ENCODE results near the gene KANSL1.

- TF ChIP-seq PATZ1 (CRISPR knock-in tag; IDR thresholded peaks at IDR 0.05; ENCODE audit: borderline replicate concordance) (no peak), PPARA (CRISPR knock-in tag; IDR thresholded peaks at IDR 0.05; ENCODE audit: borderline replicate concordance) (no peak), ZFP3 (CRISPR knock-in tag; IDR thresholded peaks at IDR 0.05) (no peak), ZNF565 (CRISPR knock-in tag; conservative IDR thresholded peaks at IDR 0.05; ENCODE audit: low read depth) (no peak), TSHZ2 (CRISPR knock-in tag; IDR thresholded peaks at IDR 0.05) (no peak)
Measured at GRCh38 chr17:46072998-46073397, 120.2 kb downstream of the KANSL1 start.
